Activated CD8-positive, alpha-beta T cell treated with anti-CD3 and anti-CD28 coated beads for 36 hours (primary cell): ENCODE measurements around the gene SIVA1. TPM values are rescaled to one million over a fixed set of nuclear protein-coding genes. Genes with fewer than 3 reads are reported as not detected.

ENCODE experiments used
- ATAC-seq: fragments of 200-7000 bp; cut with Tn5 transposase; one replicate; pipeline ENCODE4 v1.10.0; 2021; ENCODE audit warnings: mild to moderate bottlenecking, moderate library complexity
- CTCF ChIA-PET: fragments of 350-600 bp; sonication (Branson Sonifier 250); formaldehyde crosslinking; loops from one replicate; lab custom pipeline; 2021; ENCODE audit warnings: antibody characterized with exemption; lab: Charles Lee
- POLR2A ChIA-PET: fragments of 350-600 bp; sonication (Branson Sonifier 250); formaldehyde crosslinking; loops from one replicate; lab custom pipeline; 2021; ENCODE audit warnings: antibody characterized with exemption; lab: Charles Lee
- DNase-seq: peaks from one replicate; pipeline ENCODE4 v3.0.0-alpha.2; 2020
- H3K27ac Mint-ChIP-seq: one replicate; pipeline ENCODE4 v1.8.0; 2021; ENCODE audit warnings: mild to moderate bottlenecking, mixed read lengths
- H3K27me3 Mint-ChIP-seq: one replicate; pipeline ENCODE4 v1.8.0; 2021; ENCODE audit warnings: mixed read lengths
- H3K36me3 Mint-ChIP-seq: one replicate; pipeline ENCODE4 v1.8.0; 2021; ENCODE audit warnings: low read depth, mixed read lengths
- H3K4me1 Mint-ChIP-seq: one replicate; pipeline ENCODE4 v1.8.0; 2021; ENCODE audit warnings: low read depth, mixed read lengths
- H3K4me3 Mint-ChIP-seq: one replicate; pipeline ENCODE4 v1.8.0; 2021; ENCODE audit warnings: mild to moderate bottlenecking, moderate library complexity, mixed read lengths
- H3K9me3 Mint-ChIP-seq: one replicate; pipeline ENCODE4 v1.8.0; 2021; ENCODE audit warnings: mixed read lengths
- intact Hi-C: fragments of 100-400 bp; cut with micrococcal nuclease; formaldehyde crosslinking; loops from one replicate; pipeline ENCODE4 v1.10.0; 2022
- total RNA-seq, 2 experiments: library from RNA; stranded (reverse); gene quantifications; one replicate each; pipeline ENCODE4 v1.2.3, GENCODE V29; 2021
- TF ChIP-seq, protein P1 (sequence below): fragments of 200-600 bp; IDR thresholded peaks from one replicate; pipeline ENCODE4 v1.8.0; 2022; ENCODE audit warnings: antibody characterized with exemption, mild to moderate bottlenecking

Gene SIVA1
- total RNA-seq, 2 experiments from 2014 or later, result 115 to 125 TPM

DNA sequence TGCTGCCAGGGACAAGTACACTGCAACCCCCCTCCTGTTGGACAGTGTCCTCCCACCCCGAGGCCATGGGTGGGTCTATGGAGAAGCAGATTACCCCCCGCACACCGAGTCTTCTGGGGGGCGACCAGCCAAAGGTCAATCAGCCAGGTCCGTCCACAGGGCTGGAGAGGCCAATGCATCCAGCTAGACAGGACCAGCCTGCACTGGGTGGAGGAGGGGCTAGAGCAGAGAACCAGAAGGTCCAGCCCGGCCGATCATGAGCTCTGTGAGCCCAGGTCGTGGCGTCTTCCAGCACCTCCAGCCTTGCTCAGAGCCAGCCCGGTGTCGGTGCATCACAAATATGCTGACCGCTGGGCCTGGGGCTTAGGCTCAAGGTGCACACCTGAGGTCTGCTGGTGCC, 37.1 kb upstream of the SIVA1 start:
- Mint-ChIP-seq H3K27me3 (no peaks in the 10 kb centered on the region), H3K9me3 (no peaks in the 10 kb centered on the region), H3K36me3 (no peaks in the 10 kb centered on the region), H3K4me3 (no peak overlapping the region), H3K27ac (no peak overlapping the region), H3K4me1 (no peaks in the 10 kb centered on the region)
- TF ChIP-seq, protein P1, sequence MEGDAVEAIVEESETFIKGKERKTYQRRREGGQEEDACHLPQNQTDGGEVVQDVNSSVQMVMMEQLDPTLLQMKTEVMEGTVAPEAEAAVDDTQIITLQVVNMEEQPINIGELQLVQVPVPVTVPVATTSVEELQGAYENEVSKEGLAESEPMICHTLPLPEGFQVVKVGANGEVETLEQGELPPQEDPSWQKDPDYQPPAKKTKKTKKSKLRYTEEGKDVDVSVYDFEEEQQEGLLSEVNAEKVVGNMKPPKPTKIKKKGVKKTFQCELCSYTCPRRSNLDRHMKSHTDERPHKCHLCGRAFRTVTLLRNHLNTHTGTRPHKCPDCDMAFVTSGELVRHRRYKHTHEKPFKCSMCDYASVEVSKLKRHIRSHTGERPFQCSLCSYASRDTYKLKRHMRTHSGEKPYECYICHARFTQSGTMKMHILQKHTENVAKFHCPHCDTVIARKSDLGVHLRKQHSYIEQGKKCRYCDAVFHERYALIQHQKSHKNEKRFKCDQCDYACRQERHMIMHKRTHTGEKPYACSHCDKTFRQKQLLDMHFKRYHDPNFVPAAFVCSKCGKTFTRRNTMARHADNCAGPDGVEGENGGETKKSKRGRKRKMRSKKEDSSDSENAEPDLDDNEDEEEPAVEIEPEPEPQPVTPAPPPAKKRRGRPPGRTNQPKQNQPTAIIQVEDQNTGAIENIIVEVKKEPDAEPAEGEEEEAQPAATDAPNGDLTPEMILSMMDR, result no peak
- POLR2A ChIA-PET, result no interaction called here
- DNase-seq (no peak), ATAC-seq (no peak)
- CTCF ChIA-PET, result no interaction called here
- intact Hi-C loops, result no loop called here

DNA sequence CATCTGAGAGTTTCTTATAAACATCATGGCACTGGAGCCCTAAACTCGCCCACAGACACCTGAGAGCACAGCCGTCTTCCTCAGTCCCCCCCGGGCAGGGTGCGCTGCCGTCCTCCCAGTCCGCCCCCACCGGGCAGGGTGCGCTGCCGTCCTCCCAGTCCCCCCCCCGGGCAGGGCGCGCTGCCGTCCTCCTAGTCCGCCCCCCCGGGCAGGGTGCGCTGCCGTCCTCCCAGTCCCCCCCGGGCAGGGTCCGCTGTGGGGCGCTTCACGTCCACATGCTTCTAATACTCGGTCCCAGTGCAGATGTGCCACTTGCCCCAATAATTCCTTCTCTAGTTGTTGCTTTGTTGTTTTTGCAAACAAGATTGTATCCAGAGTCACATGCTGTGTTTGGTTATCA, 35.8 kb upstream of the SIVA1 start:
- POLR2A ChIA-PET, result no interaction called here
- H3K27me3 Mint-ChIP-seq, result no peaks in the 10 kb centered on the region
- no peaks in the 10 kb centered on the region for H3K9me3 Mint-ChIP-seq
- DNase-seq, result no peak
- no peaks in the 10 kb centered on the region for H3K4me1 Mint-ChIP-seq
- ATAC-seq, result no peak
- CTCF ChIA-PET, result no interaction called here
- no peak overlapping the region for H3K27ac Mint-ChIP-seq
- intact Hi-C loops, result no loop called here
- TF ChIP-seq, protein P1, result no peak
- H3K4me3 Mint-ChIP-seq, result no peak overlapping the region
- no peaks in the 10 kb centered on the region for H3K36me3 Mint-ChIP-seq

DNA sequence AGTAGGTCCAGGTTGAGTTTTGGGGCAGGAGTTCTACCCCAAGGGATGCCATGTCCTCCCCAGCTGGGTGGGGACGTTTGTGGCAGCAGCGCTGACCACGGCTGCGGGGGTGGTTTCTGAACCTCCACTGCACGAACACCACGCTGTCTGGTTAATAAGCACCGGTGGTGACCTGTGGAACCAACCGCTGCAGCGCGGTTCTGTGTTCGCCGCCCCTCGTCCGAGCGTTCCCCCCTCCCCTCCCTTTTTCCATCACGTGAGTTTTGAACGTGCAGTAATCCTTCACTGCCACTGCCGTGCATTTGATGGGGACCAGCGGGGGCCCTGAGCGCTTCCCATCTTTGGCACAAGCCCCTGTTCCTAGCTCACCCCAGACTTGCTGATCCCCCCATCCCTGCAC, 35.3 kb upstream of the SIVA1 start:
- H3K4me1 Mint-ChIP-seq, result no peaks in the 10 kb centered on the region
- no peaks in the 10 kb centered on the region for H3K27me3 Mint-ChIP-seq
- POLR2A ChIA-PET, result interaction anchor here (0.8 kb wide), 1 partner anchor 9 kb away, joined by 3 read pairs; no protein-coding TSS in a partner anchor
- no peak for DNase-seq
- intact Hi-C loops, result no loop called here
- no peaks in the 10 kb centered on the region for H3K9me3 Mint-ChIP-seq
- no peak overlapping the region for H3K4me3 Mint-ChIP-seq
- CTCF ChIA-PET, result no interaction called here
- H3K27ac Mint-ChIP-seq, result no peak overlapping the region
- ATAC-seq, result no peak
- H3K36me3 Mint-ChIP-seq, result no peaks in the 10 kb centered on the region
- TF ChIP-seq, protein P1, result no peak

DNA sequence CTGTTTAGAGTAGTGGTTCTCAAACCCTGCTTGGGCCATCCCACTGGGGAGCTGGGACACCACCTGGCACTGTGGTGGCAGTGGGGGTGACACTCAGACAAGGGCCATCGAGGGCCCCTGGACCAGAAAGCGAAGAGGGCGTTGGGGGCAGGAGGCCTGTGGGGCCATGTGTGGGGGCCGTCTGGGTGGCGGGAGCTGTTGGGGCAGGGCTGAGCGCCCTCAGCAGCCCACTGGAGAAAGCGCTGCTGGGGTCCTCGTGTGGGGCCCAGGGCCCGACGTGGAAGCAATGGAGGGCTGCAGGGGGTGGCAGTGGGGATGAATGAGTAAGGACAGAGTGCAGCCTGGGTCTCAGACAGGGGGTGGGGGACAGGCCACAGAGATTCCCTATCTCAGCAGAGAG, 34.8 kb upstream of the SIVA1 start:
- intact Hi-C loops, result no loop called here
- Mint-ChIP-seq H3K27ac (no peak overlapping the region), H3K9me3 (no peaks in the 10 kb centered on the region), H3K27me3 (no peaks in the 10 kb centered on the region), H3K4me3 (no peak overlapping the region), H3K36me3 (no peaks in the 10 kb centered on the region), H3K4me1 (no peaks in the 10 kb centered on the region)
- ChIA-PET CTCF (no interaction called here), POLR2A (interaction anchor here (0.8 kb wide), 1 partner anchor 9 kb away, joined by 3 read pairs; no protein-coding TSS in a partner anchor)
- TF ChIP-seq, protein P1, result no peak
- DNase-seq (no peak), ATAC-seq (no peak)

DNA sequence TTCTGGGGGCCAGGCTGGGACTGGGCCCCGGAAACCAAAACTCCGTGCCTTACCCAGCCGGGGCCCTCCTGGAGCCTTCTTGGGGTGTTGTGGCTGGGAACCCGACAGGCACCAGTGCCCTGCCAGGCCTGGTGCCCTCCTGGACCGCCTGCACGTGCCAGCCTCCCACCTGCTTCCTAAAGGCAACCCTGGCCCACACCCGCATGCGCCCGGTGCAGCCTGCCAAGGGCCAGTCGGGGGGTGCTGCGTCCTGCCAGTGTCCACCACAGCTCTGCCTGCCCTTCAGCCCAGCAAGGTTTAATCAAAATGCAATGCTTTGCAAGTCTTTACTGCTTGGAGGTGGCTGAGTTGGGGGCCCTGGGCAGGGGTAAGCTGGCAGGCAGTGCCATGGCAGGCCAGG, 34.1 kb upstream of the SIVA1 start:
- DNase-seq (no peak), ATAC-seq (no peak)
- no peak overlapping the region for H3K27ac Mint-ChIP-seq
- H3K4me1 Mint-ChIP-seq, result no peaks in the 10 kb centered on the region
- ChIA-PET CTCF (no interaction called here), POLR2A (no interaction called here)
- intact Hi-C loops, result no loop called here
- H3K27me3 Mint-ChIP-seq, result no peaks in the 10 kb centered on the region
- TF ChIP-seq, protein P1, result no peak
- no peaks in the 10 kb centered on the region for H3K9me3 Mint-ChIP-seq
- no peak overlapping the region for H3K4me3 Mint-ChIP-seq
- no peaks in the 10 kb centered on the region for H3K36me3 Mint-ChIP-seq
